Endothelial cell of coronary artery (primary cell): ENCODE measurements around the gene COL27A1. TPM values are rescaled to one million over a fixed set of nuclear protein-coding genes. Genes with fewer than 3 reads are reported as not detected.

Experiments used
- total RNA-seq: library from RNA; depleted of rRNA; stranded (reverse); fragments of >200 nt; gene quantifications from 2 replicates; pipeline ENCODE4 v1.2.3, GENCODE V29; 2014

COL27A1 gene
- 7.3 and 11.5 TPM in 2 replicates for total RNA-seq

DNA sequence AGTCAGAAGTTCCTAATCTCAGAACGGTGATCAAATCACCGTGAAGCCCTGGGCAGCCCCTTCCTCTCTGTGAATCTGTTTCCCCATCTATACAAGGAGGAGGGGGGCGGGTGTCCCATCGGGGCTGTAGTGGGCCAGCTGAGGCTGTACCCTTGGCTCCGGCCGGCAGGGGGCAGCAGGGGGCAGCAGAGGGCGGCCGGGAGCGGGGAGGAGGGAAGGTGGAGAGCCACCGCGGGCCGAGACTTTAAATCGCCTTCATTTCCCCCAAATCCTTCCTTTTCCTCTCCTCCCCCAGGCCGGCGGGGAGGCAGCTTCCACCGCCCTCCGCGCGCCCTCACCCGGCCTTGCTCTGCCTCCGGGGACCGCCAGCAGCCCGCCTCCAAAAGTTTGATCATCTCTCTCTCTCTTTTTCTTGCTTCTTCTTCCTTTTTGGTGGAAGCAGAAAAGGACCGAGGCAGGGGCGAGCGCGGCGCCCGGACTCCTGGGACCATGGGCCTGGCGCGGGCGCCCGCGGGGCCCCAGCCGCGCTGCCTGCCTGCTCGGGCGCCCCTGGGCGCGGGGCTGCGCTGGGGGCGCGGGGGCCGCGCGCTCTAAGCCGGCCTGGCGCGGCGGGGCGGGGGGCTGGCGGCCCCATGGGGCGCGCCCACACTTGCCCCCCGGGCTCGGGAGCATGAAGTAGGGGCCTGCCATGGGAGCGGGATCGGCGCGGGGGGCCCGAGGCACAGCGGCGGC is at the start of gene COL27A1:
Gene COL27A1, plus strand, starts transcription at position 275 of the 732 bp plus-strand sequence. Its CDS starts 414 bp downstream, at position 689.

GRCh38 chr9:114322831-114323531 is 167.6 kb downstream of the COL27A1 start, which contains the start of gene ORM1:
TSS of gene ORM1 (plus strand) at chr9:114323098. CDS start at chr9:114323134, 36 bp downstream.

DNA sequence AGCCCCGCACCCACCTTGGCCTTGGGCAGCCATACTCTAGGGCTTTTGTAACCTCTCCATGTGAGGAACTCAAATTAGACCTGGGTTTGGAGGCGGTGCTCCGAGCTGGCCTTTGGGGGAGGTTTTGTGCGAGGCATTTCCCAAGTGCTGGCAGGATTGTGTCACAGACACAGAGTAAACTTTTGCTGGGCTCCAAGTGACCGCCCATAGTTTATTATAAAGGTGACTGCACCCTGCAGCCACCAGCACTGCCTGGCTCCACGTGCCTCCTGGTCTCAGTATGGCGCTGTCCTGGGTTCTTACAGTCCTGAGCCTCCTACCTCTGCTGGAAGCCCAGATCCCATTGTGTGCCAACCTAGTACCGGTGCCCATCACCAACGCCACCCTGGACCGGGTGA is 174.3 kb downstream of the COL27A1 start, which contains the start of gene ORM2:
Gene ORM2, plus strand, starts transcription at position 245 of the 398 bp plus-strand sequence. Its CDS starts 36 bp downstream, at position 281.

Other genes with a start within 250 kb of the COL27A1 start
- gene AMBP, start 77.2 kb upstream of the COL27A1 start, total RNA-seq = not detected in 2 replicates
- gene KIF12, start 56.2 kb upstream of the COL27A1 start, total RNA-seq = 0.18 TPM in 1 of 2 replicates, not detected in the other
- gene ORM1, start 167.6 kb downstream of the COL27A1 start, total RNA-seq = not detected in 2 replicates
- not detected in 2 replicates for gene ORM2, start 174.3 kb downstream of the COL27A1 start, total RNA-seq
- gene AKNA, start 232.4 kb downstream of the COL27A1 start, total RNA-seq = 3.8 and 5.6 TPM in 2 replicates